Activated CD4-positive, alpha-beta T cell treated with anti-CD3 and anti-CD28 coated beads, Interleukin-2, amount 50 U/mL, for 4 hours (primary cell): Measurements from ENCODE around the gene BUB1B.
A peak's percentile ranks its signal among the peaks of the same experiment; 100 is the strongest.

Experiments
- DNase-seq, 2 experiments: peaks; one replicate each; pipeline ENCODE4 v3.0.0-alpha.2; 2020

Gene BUB1B

GRCh38 chr15:40192942-40193341, 32.1 kb downstream of the BUB1B start:
- no peak for DNase-seq

- DNase-seq = no peak
Measured at GRCh38 chr15:40197434-40197833, 36.6 kb downstream of the BUB1B start.

GRCh38 chr15:40198355-40199085, 37.7 kb downstream of the BUB1B start:
- no peak for DNase-seq

GRCh38 chr15:40204100-40204499, 43.2 kb downstream of the BUB1B start:
- DNase-seq = no peak

GRCh38 chr15:40217166-40217824, 56.4 kb downstream of the BUB1B start:
- peak in 1 of 2 experiments; percentile 13 for DNase-seq

GRCh38 chr15:40219801-40220200, 58.9 kb downstream of the BUB1B start:
- DNase-seq = no peak

GRCh38 chr15:40222131-40222530, 61.3 kb downstream of the BUB1B start:
- DNase-seq = no peak

- no peak for DNase-seq
Measured at GRCh38 chr15:40226736-40227135, 65.9 kb downstream of the BUB1B start.

- no peak for DNase-seq
Measured at GRCh38 chr15:40229316-40229715, 68.4 kb downstream of the BUB1B start.

- DNase-seq = no peak
Measured at GRCh38 chr15:40229956-40230355, 69.1 kb downstream of the BUB1B start.

GRCh38 chr15:40232625-40233070, 71.8 kb downstream of the BUB1B start:
- DNase-seq = no peak

- no peak for DNase-seq
Measured at GRCh38 chr15:40233727-40234577, 73.1 kb downstream of the BUB1B start.

- no peak for DNase-seq
Measured at GRCh38 chr15:40234783-40235182, 73.9 kb downstream of the BUB1B start.

- DNase-seq = no peak
Measured at GRCh38 chr15:40235201-40235885, 74.5 kb downstream of the BUB1B start.

- DNase-seq = peak; percentile 18
Measured at GRCh38 chr15:40238532-40239403, 77.9 kb downstream of the BUB1B start, which contains the start of gene PAK6. TSS of gene PAK6 (plus strand) at chr15:40239063. CDS start at chr15:40264786, 25,723 bp downstream.

- no peak for DNase-seq
Measured at GRCh38 chr15:40239404-40239692, 78.5 kb downstream of the BUB1B start.

- DNase-seq = no peak
Measured at GRCh38 chr15:40239693-40240618, 79.1 kb downstream of the BUB1B start.

- no peak for DNase-seq
Measured at GRCh38 chr15:40240619-40241221, 79.9 kb downstream of the BUB1B start.

GRCh38 chr15:40241269-40242212, 80.7 kb downstream of the BUB1B start:
- DNase-seq = no peak
